ENCODE results near the gene PARS2.

GRCh38 chr1:54809496-54810074 is 45.3 kb upstream of the PARS2 start:
- TF ChIP-seq CREB1 (CRISPR knock-in tag; IDR thresholded peaks at IDR 0.05; ENCODE audit: low read depth) = no peak
- TF ChIP-seq, protein P1, sequence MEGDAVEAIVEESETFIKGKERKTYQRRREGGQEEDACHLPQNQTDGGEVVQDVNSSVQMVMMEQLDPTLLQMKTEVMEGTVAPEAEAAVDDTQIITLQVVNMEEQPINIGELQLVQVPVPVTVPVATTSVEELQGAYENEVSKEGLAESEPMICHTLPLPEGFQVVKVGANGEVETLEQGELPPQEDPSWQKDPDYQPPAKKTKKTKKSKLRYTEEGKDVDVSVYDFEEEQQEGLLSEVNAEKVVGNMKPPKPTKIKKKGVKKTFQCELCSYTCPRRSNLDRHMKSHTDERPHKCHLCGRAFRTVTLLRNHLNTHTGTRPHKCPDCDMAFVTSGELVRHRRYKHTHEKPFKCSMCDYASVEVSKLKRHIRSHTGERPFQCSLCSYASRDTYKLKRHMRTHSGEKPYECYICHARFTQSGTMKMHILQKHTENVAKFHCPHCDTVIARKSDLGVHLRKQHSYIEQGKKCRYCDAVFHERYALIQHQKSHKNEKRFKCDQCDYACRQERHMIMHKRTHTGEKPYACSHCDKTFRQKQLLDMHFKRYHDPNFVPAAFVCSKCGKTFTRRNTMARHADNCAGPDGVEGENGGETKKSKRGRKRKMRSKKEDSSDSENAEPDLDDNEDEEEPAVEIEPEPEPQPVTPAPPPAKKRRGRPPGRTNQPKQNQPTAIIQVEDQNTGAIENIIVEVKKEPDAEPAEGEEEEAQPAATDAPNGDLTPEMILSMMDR (conservative IDR thresholded peaks at IDR 0.05; ENCODE audit: low read depth in 2 of 2) = no peak

Measured in GM23338 (cell line).